Measurements from ENCODE around the gene MNAT1. TPM values are rescaled to one million over a fixed set of nuclear protein-coding genes. Genes with fewer than 3 reads are reported as not detected.
"Not testable (repeated sequence)": the region's sequence is repeated elsewhere in the genome, so short reads cannot be mapped to it uniquely, and the experiment has no call there.

Gene MNAT1
- total RNA-seq, 1 donor from 2014 or later = 25.5 TPM

GRCh38 chr14:60839657-60840056, 105.1 kb downstream of the MNAT1 start:
- no peak for DNase-seq
- no peaks in the 10 kb centered on the region for H3K36me3 ChIP-seq
- no peak for TF ChIP-seq CTCF (IDR thresholded peaks at IDR 0.05)
- no peak overlapping the region for H3K4me3 ChIP-seq
- H3K4me1 ChIP-seq = no peaks in the 10 kb centered on the region
- peak; percentile 37 for ATAC-seq
- no peak overlapping the region for H3K27ac ChIP-seq
- no peaks in the 10 kb centered on the region for H3K9me3 ChIP-seq
- intact Hi-C loops (cut with DNase I) = no loop called here
- no peaks in the 10 kb centered on the region for H3K27me3 ChIP-seq

- ATAC-seq = no peak
- no peak for TF ChIP-seq CTCF (IDR thresholded peaks at IDR 0.05)
- intact Hi-C loops (cut with DNase I) = no loop called here
Observed at GRCh38 chr14:60840313-60840712, 105.8 kb downstream of the MNAT1 start.

GRCh38 chr14:60845523-60845922, 111.0 kb downstream of the MNAT1 start:
- Histone ChIP-seq H3K36me3 (no peaks in the 10 kb centered on the region), H3K4me1 (no peaks in the 10 kb centered on the region), H3K27ac (no peak overlapping the region), H3K9me3 (peaks cover 3% of the 10 kb centered on the region), H3K4me3 (no peak overlapping the region), H3K27me3 (no peaks in the 10 kb centered on the region)
- intact Hi-C loops (cut with DNase I) = no loop called here
- no peak for DNase-seq
- ATAC-seq = no peak
- no peak for TF ChIP-seq CTCF (IDR thresholded peaks at IDR 0.05)

More at GRCh38 chr14:60840313-60840712, 105.8 kb downstream of the MNAT1 start:
- H3K27me3 ChIP-seq = no peaks in the 10 kb centered on the region
- no peaks in the 10 kb centered on the region for H3K9me3 ChIP-seq
- no peaks in the 10 kb centered on the region for H3K36me3 ChIP-seq
- no peak for DNase-seq
- no peak overlapping the region for H3K4me3 ChIP-seq
- no peaks in the 10 kb centered on the region for H3K4me1 ChIP-seq
- no peak overlapping the region for H3K27ac ChIP-seq

GRCh38 chr14:60848066-60848465, 113.5 kb downstream of the MNAT1 start:
- Histone ChIP-seq H3K27me3 (no peaks in the 10 kb centered on the region), H3K4me3 (no peak overlapping the region), H3K9me3 (peaks cover 3% of the 10 kb centered on the region), H3K4me1 (no peaks in the 10 kb centered on the region), H3K36me3 (no peaks in the 10 kb centered on the region), H3K27ac (no peak overlapping the region)
- intact Hi-C loops (cut with DNase I) = no loop called here
- DNase-seq (no peak), ATAC-seq (no peak)
- no peak for TF ChIP-seq CTCF (IDR thresholded peaks at IDR 0.05)

GRCh38 chr14:60851692-60852091, 117.1 kb downstream of the MNAT1 start:
- H3K4me3 ChIP-seq; H3K9me3 ChIP-seq; H3K27ac ChIP-seq; H3K4me1 ChIP-seq; ATAC-seq; DNase-seq; H3K27me3 ChIP-seq; intact Hi-C loops (cut with DNase I); H3K36me3 ChIP-seq: not testable (repeated sequence)

GRCh38 chr14:60856111-60856510, 121.5 kb downstream of the MNAT1 start:
- no peak overlapping the region for H3K4me3 ChIP-seq
- intact Hi-C loops (cut with DNase I) = no loop called here
- H3K36me3 ChIP-seq = no peaks in the 10 kb centered on the region
- DNase-seq (no peak), ATAC-seq (no peak)
- H3K27ac ChIP-seq = no peak overlapping the region
- no peaks in the 10 kb centered on the region for H3K27me3 ChIP-seq
- H3K9me3 ChIP-seq = no peaks in the 10 kb centered on the region
- no peaks in the 10 kb centered on the region for H3K4me1 ChIP-seq
- TF ChIP-seq CTCF (IDR thresholded peaks at IDR 0.05) = no peak

Measured in upper lobe of right lung (tissue), 1 donor.